GM12801 (cell line): ENCODE measurements around the gene SUSD1.

ENCODE experiments used
- CTCF ChIP-seq: IDR thresholded peaks from one replicate; pipeline ENCODE4 v1.5.1; 2011; ENCODE audit warnings: control low read depth; ENCODE audit not compliant: insufficient read length; ENCODE audit errors: extremely low read depth

The SUSD1 gene

DNA sequence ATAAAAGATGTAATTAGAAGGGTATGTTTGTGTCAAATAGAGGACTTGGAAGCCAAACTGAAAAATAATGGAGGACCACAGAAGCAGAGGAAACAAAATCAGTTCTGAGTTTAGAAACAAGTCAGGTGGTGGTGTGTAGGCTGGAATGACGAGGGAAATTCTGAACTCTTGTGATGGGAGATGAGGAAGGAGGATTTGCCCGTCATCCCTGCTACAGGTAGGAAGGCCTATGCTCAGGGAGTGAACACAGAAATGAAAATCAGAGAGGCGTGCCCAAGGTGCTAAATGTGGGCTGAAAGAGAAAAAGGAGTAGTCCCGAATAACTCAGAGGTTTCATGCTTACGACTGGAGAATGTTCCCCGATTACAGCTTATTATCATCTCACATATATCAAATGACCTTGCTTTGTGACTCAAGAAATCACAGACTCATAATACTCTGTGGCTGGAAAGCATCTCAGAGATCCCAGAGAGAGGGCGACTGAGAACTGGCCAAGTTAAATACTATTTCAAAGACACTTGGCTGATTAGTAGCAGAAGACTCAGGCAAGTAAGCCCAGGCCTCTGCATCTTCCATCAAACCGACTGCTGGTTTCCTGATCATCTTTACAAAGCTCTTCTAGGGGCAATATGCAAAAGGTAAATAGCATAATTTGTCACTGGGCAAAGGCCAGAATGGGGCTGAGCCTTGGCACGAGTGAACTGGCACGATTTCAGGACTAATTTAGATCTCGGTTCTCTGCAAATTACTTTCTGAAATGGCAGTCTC is 126.0 kb downstream of the SUSD1 start:
- no peak for TF ChIP-seq CTCF

- no peak for TF ChIP-seq CTCF
These were observed 127.5 kb downstream of the SUSD1 start for GRCh38 chr9:112047538-112048066.

DNA sequence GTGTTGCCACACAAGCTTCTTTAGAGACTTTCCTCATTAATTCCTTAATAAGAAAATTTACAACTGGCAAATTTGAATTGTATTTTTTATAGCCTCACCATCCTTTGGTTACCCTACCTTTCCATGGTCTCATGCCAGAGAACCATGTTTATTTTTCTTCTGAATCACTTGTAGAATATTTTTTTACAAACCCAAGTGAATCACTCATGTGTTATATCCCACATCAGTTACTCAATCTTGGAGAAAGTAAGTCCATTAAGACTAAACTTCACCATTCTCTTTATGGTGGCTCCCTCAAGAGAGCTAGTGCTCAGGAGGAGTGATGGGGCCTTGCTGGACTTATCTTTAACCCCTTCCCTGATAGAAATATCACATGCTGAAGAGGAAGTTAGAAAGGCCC is 128.9 kb downstream of the SUSD1 start:
- TF ChIP-seq CTCF: no peak

GRCh38 chr9:112044881-112045280 is 130.2 kb downstream of the SUSD1 start:
- no peak for TF ChIP-seq CTCF

GRCh38 chr9:112044186-112044585 is 130.9 kb downstream of the SUSD1 start:
- no peak for TF ChIP-seq CTCF

DNA sequence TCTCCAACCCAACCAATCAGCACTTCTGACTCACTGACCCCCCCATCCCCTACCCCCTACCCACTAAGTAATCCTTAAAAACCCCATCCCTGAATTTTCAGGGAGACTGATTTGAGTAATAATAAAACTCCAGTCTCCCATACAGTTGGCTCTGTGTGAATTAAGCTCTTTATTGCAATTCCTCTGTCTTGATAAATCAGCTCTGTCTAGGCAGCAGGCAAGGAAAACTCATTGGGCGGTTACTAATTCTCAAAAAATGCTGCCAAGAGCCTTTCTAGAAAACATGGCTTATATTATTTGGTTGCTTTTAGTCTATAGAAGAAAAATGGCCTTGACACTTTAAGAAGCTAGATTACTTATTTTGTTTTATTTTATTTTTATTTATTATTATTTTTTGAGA is 131.7 kb downstream of the SUSD1 start:
- TF ChIP-seq CTCF: no peak

DNA sequence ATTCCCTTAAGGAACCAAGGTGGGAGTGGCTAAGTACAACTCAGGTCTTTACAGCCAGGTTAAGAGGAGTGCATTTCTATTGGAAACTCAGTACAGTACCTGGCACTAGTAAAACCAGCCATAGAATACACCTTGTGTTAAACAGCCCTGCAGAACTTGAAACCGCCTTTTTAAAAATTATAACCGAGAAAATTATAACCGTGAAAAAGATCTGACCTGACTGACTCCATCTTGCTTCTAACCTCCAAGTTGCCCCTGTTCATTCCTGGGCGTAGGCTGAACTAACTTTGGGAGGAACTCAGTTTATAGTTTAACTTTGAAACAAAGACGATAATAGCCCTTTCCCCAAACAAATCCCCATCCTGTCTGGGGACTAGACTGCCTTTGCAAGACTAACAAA is 132.3 kb downstream of the SUSD1 start:
- TF ChIP-seq CTCF: no peak
